Activated CD4-positive, alpha-beta T cell treated with anti-CD3 and anti-CD28 coated beads, Interleukin-10, Interleukin-2, amounts not matched to agents 100 ng/mL and 50 ng/mL, durations not matched to agents 16 hours and 8 hours (primary cell): ENCODE results near the gene RPS5.
"Not testable (repeated sequence)": the region's sequence is repeated elsewhere in the genome, so short reads cannot be mapped to it uniquely, and the experiment has no call there.

Experiments
- DNase-seq: peaks from one replicate; pipeline ENCODE4 v3.0.0-alpha.2; 2020

Gene RPS5

GRCh38 chr19:58356766-58357480, 30.1 kb upstream of the RPS5 start:
- DNase-seq = no peak

DNA sequence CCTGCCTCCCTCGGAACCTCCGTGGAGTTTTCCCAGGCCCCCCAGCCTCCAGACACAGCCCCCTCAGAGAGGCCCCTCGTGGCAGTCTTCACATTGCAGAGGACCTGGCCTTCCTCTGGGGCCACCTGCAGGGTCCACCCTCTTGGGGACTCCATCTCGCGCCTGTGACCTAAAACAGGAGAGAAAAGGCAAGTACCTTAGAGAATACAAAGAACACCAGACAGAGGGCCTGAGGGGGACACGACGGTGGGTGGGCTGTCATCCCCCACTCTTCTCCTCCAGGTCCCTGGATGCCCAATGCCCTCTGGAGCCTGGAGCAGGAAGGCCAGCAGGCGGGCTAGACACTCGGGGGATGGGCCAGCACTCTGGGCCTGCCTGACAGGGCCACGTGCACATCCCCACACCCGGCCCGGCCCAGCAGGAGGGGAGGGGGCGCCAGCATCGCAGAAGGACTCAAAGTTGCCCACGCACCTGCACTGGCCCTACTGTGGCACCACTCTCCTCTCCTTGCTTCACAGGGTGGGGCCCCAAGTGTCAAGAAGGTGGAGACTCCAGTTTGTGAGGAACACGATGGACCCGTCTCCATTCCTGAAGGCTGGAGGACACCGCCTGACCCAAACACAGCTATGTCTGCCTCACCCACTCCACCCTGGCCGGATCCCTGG, 29.5 kb upstream of the RPS5 start:
- no peak for DNase-seq

DNA sequence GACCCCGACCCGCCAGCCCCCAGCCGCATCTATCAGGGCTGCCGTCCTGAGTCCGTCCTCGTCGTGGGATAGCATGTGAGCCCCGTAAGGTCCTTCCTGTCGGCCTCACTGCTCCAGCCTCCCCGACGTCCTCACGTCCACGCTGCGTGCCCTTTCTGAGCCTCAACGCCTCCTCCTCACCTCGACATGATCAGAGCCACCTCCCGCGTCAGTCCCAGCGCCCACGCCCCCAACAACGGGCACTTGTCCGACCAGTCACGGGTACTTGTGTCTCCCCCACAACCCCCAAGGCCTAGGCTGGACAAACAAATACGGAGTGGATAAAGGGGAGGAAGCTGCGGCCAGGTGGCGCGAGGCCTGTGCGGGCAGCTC, 25.2 kb upstream of the RPS5 start:
- DNase-seq = peak; percentile 59

- DNase-seq = peak; percentile 98
Observed at GRCh38 chr19:58362272-58362994, 24.6 kb upstream of the RPS5 start, which contains the start of gene ZNF497. Gene ZNF497 (minus strand): TSS chr19:58362751. CDS start chr19:58357635, 5,116 bp downstream.

- DNase-seq = no peak
Observed at GRCh38 chr19:58364146-58364545, 22.9 kb upstream of the RPS5 start.

- no peak for DNase-seq
Observed at GRCh38 chr19:58366585-58367430, 20.3 kb upstream of the RPS5 start.

GRCh38 chr19:58367698-58368454, 19.2 kb upstream of the RPS5 start:
- DNase-seq = no peak

DNA sequence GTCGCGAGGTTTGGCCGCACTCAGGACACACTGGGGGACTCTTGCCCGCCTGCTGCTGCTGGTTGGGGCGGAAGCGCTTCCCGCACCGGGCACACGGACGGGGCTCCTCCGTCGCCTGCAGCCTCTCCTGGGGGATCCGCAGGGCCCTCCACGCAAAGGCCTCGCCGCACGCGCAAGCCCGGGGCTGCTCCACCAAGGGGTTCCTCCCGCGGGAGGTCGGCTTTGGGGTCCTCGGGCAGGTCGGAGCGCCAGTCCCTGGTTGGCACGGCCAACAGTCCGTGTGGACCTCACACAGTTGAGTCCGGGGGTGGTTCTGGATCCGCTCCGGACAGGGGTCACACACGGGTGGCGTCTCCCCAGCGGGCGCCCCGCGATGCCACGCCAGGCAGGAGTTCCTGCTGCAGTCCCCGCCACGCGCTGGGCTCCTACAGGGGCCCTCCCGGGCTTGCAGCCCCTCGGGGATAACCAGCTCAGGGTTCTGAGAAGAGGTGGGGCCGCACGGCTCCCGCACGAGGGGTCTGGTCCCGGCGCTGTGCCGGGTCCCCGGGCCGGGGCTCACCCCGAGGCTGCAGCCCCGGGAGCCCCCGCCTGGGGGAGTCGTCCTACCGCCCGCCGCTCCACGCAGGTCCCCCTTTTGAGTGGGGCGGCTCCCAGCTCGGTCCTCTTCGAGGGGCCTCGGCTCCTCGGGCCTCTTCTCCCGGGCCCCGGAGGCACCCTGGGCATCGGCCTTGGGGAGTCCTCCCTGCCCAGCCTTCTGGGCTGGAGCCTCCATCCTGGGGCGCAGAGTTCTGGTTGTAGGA, 18.3 kb upstream of the RPS5 start:
- no peak for DNase-seq

DNA sequence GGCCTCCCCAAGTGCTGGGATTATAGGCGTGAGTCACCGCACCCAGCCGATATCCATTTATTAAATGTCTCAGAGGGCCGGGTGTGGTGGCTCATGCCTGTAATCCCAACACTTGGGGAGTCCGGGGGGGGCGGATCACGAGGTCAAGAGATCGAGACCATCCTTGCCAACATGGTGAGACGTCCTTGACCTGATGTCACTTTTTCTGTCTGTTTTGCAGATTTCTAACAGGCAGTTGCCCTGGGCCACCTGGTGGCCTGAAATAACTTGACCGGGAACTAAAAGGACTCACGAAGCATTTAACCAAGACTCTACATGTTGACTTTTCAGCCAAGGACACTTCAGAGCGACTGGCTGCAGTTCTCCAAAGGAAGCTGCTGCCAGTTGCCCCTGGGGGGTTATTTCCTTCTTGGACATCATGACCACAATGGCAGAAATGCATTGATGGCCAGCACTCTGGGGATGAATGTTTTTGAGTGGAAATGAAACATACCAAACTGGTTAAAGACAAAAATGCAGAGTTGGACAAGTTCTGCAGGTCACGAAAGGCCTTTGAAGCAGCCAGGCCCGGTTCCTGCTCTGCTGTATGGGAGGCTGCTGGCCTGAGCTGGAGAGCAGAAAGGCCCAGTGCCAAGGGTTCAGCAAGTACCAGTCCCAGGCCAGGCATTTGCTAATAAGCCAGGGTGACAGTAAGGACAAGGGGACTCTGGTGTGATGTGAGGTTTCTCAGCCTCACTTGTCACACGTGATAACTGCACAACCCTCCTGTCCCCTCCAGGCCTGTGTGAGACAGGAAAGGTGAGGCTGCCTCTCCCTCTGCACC, 14.5 kb upstream of the RPS5 start:
- no peak for DNase-seq

DNA sequence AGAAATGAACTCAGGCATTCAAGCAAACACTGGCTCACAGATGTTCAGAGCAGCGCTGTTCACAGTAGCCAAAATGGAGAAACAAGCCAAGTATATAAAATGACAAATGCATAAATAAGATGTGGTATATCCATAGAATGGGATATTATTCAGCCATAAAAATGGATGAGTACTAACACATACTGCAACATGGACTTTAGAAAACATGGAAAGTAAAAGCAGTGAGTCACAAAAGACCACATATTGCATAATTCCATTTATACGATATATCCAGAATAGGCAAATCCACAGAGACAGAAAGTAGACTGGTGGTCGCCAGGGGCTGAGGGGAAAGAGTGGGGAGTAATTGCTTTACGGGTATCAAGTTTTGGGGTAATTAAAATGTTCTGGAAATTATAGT, 12.9 kb upstream of the RPS5 start:
- DNase-seq = no peak

DNA sequence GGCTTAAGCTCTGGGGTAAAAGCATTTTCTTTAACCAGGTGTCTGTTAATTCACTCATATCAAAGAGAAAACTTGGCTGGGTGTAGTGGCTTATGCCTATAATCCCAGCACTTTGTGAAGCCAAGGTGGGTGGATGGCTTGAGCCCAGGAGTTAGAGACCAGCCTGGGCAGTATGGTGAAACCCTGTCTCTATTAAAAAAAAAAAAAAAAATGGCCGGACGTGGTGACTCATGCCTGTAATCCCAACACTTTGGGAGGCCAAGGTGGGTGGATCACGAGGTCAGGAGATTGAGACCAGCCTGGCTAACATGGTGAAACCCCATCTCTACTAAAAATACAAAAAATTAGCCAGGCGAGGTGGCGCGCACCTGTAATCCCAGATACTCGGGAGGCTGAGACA, 10.3 kb upstream of the RPS5 start:
- not testable (repeated sequence) for DNase-seq

- no peak for DNase-seq
Observed at GRCh38 chr19:58379246-58379645, 7.8 kb upstream of the RPS5 start.

GRCh38 chr19:58380037-58380661, 6.9 kb upstream of the RPS5 start:
- no peak for DNase-seq

- peak; percentile 100 for DNase-seq
Observed at GRCh38 chr19:58380662-58381459, 6.2 kb upstream of the RPS5 start, which contains the start of gene ZNF837. Gene ZNF837 (minus strand): TSS chr19:58381030. CDS start chr19:58369332, 11,698 bp downstream.

DNA sequence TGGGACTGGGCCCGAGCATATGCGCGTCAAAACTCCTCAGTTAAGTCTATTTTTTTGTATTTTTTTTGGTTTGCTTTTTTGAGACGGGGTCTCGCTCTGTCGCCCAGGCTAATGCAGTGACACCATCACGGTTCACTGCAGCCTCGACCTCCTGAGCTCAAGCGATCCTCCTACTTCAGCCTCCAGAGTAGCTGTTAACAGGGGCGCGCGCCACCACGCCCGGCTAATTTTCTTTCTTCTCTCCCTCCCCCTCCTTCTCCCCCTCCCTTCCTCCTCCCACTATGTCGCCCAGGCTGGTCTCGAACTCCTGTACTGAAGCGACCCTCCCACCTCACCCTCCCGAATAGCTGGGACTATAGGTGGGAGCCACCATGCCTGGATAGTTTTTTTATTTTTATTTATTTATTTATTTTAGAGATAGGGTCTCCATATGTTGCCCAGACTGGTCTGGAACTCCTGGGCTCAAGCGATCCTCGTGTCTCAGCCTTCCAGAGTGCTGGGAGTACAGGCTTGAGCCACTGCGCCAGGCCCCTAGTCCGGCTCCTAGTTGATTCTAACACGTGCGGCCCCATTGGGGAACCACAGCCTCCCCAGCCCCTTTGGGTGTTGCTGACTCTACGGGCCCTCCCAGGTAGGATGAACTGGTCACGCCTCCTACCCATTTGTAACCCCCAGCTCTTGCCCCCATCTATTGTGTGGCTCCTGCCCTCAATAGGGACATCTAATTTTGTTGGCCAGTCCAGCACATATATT, 5.4 kb upstream of the RPS5 start:
- DNase-seq = no peak

DNA sequence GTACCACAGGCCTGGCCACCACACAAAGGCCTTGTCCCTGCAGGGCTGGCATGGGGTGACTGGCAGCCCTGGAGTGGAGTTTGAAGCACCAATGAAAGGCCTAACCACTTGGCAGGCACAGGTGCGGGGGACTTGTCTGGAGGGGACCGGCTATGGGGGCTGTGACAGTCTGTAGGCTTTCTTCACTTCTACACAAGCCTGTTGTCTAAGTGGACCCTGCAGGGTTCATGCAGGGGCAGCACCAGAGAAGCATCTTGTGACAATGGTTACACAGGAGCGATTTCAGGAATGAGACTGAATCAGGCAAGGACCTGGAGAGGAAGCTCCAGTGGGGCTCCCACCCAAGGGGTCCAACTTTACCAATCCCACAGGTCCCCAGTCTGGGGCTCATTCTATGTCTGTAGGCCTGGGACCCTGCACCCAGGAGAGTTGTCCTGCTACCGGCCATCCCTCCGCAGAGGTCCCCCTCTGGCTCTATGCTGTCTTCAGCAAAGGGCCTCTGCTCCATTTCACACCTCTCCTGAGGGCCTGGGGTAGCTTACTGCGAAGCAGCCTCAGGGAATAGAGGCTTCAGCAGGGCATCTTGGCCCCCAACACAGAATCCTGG, 4.0 kb upstream of the RPS5 start:
- DNase-seq = no peak

- DNase-seq = no peak
Observed at GRCh38 chr19:58385313-58385890, 1.7 kb upstream of the RPS5 start.
